Endothelial cell of umbilical vein (primary cell): ENCODE data around the gene SECISBP2. TPM values are rescaled to one million over a fixed set of nuclear protein-coding genes. Genes with fewer than 3 reads are reported as not detected.

ENCODE experiments used
- BruUV-seq: library from RNA; stranded (reverse); fragments of 400-500 nt; replicated peaks from 2 replicates; lab custom pipeline; 2021; lab: Mats Ljungman, UMichigan
- CTCF ChIA-PET: fragments of 300-600, 350-600 bp; sonication (Branson Sonifier 250); formaldehyde crosslinking; loops from one replicate; lab custom pipeline; 2021; ENCODE audit warnings: antibody characterized with exemption, inconsistent platforms; lab: Charles Lee
- POLR2A ChIA-PET: fragments of 300-600, 350-600 bp; sonication (Branson Sonifier 250); formaldehyde crosslinking; loops from one replicate; lab custom pipeline; 2021; ENCODE audit warnings: antibody characterized with exemption, inconsistent platforms; lab: Charles Lee
- DNase-seq: peaks from one replicate; pipeline ENCODE4 v3.0.0-alpha.2; 2011; ENCODE audit warnings: low read depth, low spot score
- FAIRE-seq: peaks from 2 replicates; lab custom pipeline; 2011; peaks lifted over from hg19 to GRCh38; lab: Jason Lieb, UNC
- H2AFZ ChIP-seq: 2 replicates; pipeline ENCODE4 v1.6.0; 2012; ENCODE audit warnings: low read depth, low read length, control low read depth, inconsistent platforms
- H3K27ac ChIP-seq: 2 replicates; pipeline ENCODE4 v1.5.1; 2011; ENCODE audit warnings: low read depth, mild to moderate bottlenecking, control low read depth, low read length, moderate library complexity; ENCODE audit not compliant: insufficient read depth
- H3K27me3 ChIP-seq, 2 experiments: 2 replicates each; pipeline versions ENCODE4 v1.6.0 to v1.6.1; 2011; ENCODE audit warnings: low read length in 2 of 2, mixed read lengths in 1 of 2; ENCODE audit not compliant: control insufficient read depth in 2 of 2, insufficient read depth in 2 of 2
- H3K36me3 ChIP-seq, 2 experiments: 2 replicates in 1 of 2; 3 replicates in 1 of 2; pipeline ENCODE4 v1.5.1; 2011; ENCODE audit warnings: low read length in 2 of 2, mild to moderate bottlenecking in 1 of 2, moderate library complexity in 1 of 2; ENCODE audit not compliant: control insufficient read depth in 2 of 2, insufficient read depth in 2 of 2; ENCODE audit errors: extremely low read depth in 1 of 2
- H3K4me1 ChIP-seq: 3 replicates; pipeline ENCODE4 v1.5.1; 2011; ENCODE audit warnings: mild to moderate bottlenecking, low read length; ENCODE audit not compliant: control insufficient read depth, insufficient read depth; ENCODE audit errors: extremely low read depth
- H3K4me2 ChIP-seq: 2 replicates; pipeline ENCODE4 v1.6.1; 2011; ENCODE audit warnings: low read length, control low read depth, mixed read lengths; ENCODE audit not compliant: insufficient read depth
- H3K4me3 ChIP-seq, 3 experiments: fragments of 200-600 bp in 1 of 3; sonication (generic), shearing (Covaris generic) in 1 of 3; replicated peaks in 1 of 3; 2 replicates each; pipeline ENCODE4 v1.5.1; 2011 to 2016; ENCODE audit warnings: control low read depth in 3 of 3, low read length in 3 of 3, mild to moderate bottlenecking in 2 of 3, inconsistent platforms in 1 of 3, low read depth in 1 of 3, moderate library complexity in 1 of 3; ENCODE audit not compliant: insufficient read depth in 1 of 3
- H3K79me2 ChIP-seq: 2 replicates; pipeline ENCODE4 v1.6.0; 2012; ENCODE audit warnings: low read length, inconsistent platforms; ENCODE audit not compliant: control insufficient read depth, insufficient read depth
- H3K9ac ChIP-seq: replicated peaks from 2 replicates; pipeline ENCODE3; 2011; ENCODE audit warnings: low read length, control low read depth; ENCODE audit not compliant: insufficient read depth; ENCODE audit errors: extremely low read depth
- H3K9me1 ChIP-seq: replicated peaks from 3 replicates; pipeline ENCODE4 v1.6.0; 2011; ENCODE audit warnings: mild to moderate bottlenecking, low read length; ENCODE audit not compliant: control insufficient read depth, insufficient read depth; ENCODE audit errors: extremely low read depth
- H3K9me3 ChIP-seq: replicated peaks from 2 replicates; pipeline ENCODE4 v1.5.1; 2012; ENCODE audit warnings: low read length, inconsistent platforms; ENCODE audit not compliant: control insufficient read depth, insufficient read depth
- H4K20me1 ChIP-seq: replicated peaks from 2 replicates; pipeline ENCODE3; 2011; ENCODE audit warnings: mild to moderate bottlenecking, low read length; ENCODE audit not compliant: control insufficient read depth, insufficient read depth; ENCODE audit errors: extremely low read depth
- CTCF ChIP-seq, 2 donors: IDR thresholded peaks; 1 replicate in 1 of 2; 2 replicates in 1 of 2; pipeline ENCODE4 v1.5.1; 2011; ENCODE audit warnings: low read length in 2 of 2, mild to moderate bottlenecking in 2 of 2, moderate library complexity in 2 of 2, control low read depth in 1 of 2, inconsistent platforms in 1 of 2, low read depth in 1 of 2; ENCODE audit not compliant: insufficient read depth in 1 of 2; ENCODE audit errors: extremely low read depth in 1 of 2
- EZH2 ChIP-seq: IDR thresholded peaks from 2 replicates; pipeline ENCODE4 v1.6.1; 2012; ENCODE audit warnings: borderline replicate concordance, low read depth, mild to moderate bottlenecking, moderate library complexity, low read length, inconsistent platforms; ENCODE audit not compliant: severe bottlenecking
- FOS ChIP-seq: IDR thresholded peaks from 2 replicates; pipeline ENCODE4 v1.6.1; 2011; ENCODE audit warnings: mild to moderate bottlenecking, low read length, moderate library complexity, borderline replicate concordance; ENCODE audit not compliant: insufficient read depth
- GATA2 ChIP-seq: IDR thresholded peaks from 2 replicates; pipeline ENCODE4 v1.7.0; 2011; ENCODE audit warnings: low read depth, mild to moderate bottlenecking, moderate library complexity, mixed read lengths, low read length; ENCODE audit not compliant: insufficient read length, insufficient read depth
- JUN ChIP-seq: IDR thresholded peaks from 2 replicates; pipeline ENCODE4 v1.6.1; 2011; ENCODE audit warnings: borderline replicate concordance, low read depth; ENCODE audit not compliant: insufficient read length, insufficient read depth
- MAX ChIP-seq: IDR thresholded peaks from 2 replicates; pipeline ENCODE4 v1.6.1; 2011; ENCODE audit not compliant: insufficient read depth, insufficient read length
- MYC ChIP-seq: IDR thresholded peaks from one replicate; pipeline ENCODE4 v1.6.1; 2011; ENCODE audit warnings: mild to moderate bottlenecking, low read depth, low read length
- POLR2A ChIP-seq: IDR thresholded peaks from 2 replicates; pipeline ENCODE4 v1.6.1; 2012; ENCODE audit warnings: low read depth, mild to moderate bottlenecking, control low read depth, low read length
- POLR2AphosphoS5 ChIP-seq: IDR thresholded peaks from 2 replicates; pipeline ENCODE4 v1.6.1; 2012; ENCODE audit warnings: low read depth, mild to moderate bottlenecking, control low read depth, low read length, moderate library complexity; ENCODE audit not compliant: insufficient read depth
- dilution Hi-C: fragments of 300-500 bp; cut with MboI; formaldehyde crosslinking; loops from one replicate; pipeline ENCODE4 v1.15.0; 2019; ENCODE audit warnings: low sequenced_read_pairs; ENCODE audit not compliant: extremely low pct_ligation_motif_present
- intact Hi-C: fragments of 100-400 bp; cut with micrococcal nuclease; formaldehyde crosslinking; loops from one replicate; pipeline ENCODE4 v1.10.0; 2022
- polyA plus RNA-seq, 4 experiments: library from polyadenylated mRNA; depleted of rRNA in 3 of 4; stranded (reverse) in 3 of 4; unstranded in 1 of 4; fragments of >200 nt; gene quantifications; 2 replicates each; pipeline versions ENCODE4 v1.2.1 to v1.2.3, GENCODE V29; 2011 to 2012; ENCODE audit warnings: missing spikeins in 1 of 4
- total RNA-seq: library from RNA; stranded (reverse); gene quantifications from 2 replicates; pipeline ENCODE4 v1.2.3, GENCODE V29; 2021

Gene SECISBP2
- total and polyA plus RNA-seq, 2 donors (not counting 3 experiments of a cell fraction or from before 2014, with no cell fraction given): 22.7 to 36.3 TPM

GRCh38 chr9:89358985-89359384 is 40.7 kb downstream of the SECISBP2 start:
- peaks cover 7% of the 10 kb centered on the region for H3K4me1 ChIP-seq

GRCh38 chr9:89359751-89360261 is 41.5 kb downstream of the SECISBP2 start:
- POLR2A ChIA-PET: no interaction called here
- no peak overlapping the region for H3K4me3 ChIP-seq
- H3K27ac ChIP-seq: no peak overlapping the region
- no peaks in the 10 kb centered on the region for H3K9me3 ChIP-seq
- H3K27me3 ChIP-seq: no peaks in the 10 kb centered on the region
- H3K9me1 ChIP-seq: no peaks in the 10 kb centered on the region
- no TSS peak for BruUV-seq
- no peaks in the 10 kb centered on the region for H4K20me1 ChIP-seq
- no peak overlapping the region for H2AFZ ChIP-seq
- DNase-seq (peak; percentile 39), FAIRE-seq (peak; percentile 59)
- TF ChIP-seq MYC: no peak
- TF ChIP-seq MAX: no peak
- no peak for TF ChIP-seq GATA2
- TF ChIP-seq POLR2AphosphoS5: no peak
- no peak for TF ChIP-seq JUN
- TF ChIP-seq POLR2A: no peak
- TF ChIP-seq FOS: no peak
- no peak for TF ChIP-seq EZH2
- TF ChIP-seq CTCF (IDR thresholded peaks at IDR 0.05; ENCODE audit: extremely low read depth in 1 of 2, insufficient read depth in 1 of 2, low read depth in 1 of 2, low read length in 2 of 2): no peak
- peaks cover 7% of the 10 kb centered on the region for H3K4me1 ChIP-seq
- H3K4me2 ChIP-seq: no peak overlapping the region
- CTCF ChIA-PET: interaction anchor here (0.9 to 6.5 kb wide), 4 partner anchors 35 to 216 kb away, joined by 3 to 62 read pairs (median 6); partner anchors contain the start of gene SECISBP2
- dilution Hi-C loops: no loop called here
- H3K79me2 ChIP-seq: no peaks in the 10 kb centered on the region
- intact Hi-C loops: no loop called here
- H3K9ac ChIP-seq: no peak overlapping the region
- H3K36me3 ChIP-seq: peaks cover 9 to 28% of the 10 kb centered on the region in 2 experiments

More at GRCh38 chr9:89358985-89359384, 40.7 kb downstream of the SECISBP2 start:
- Histone ChIP-seq H3K9me3 (no peaks in the 10 kb centered on the region), H3K4me3 (no peak overlapping the region), H3K9me1 (no peaks in the 10 kb centered on the region), H3K79me2 (no peaks in the 10 kb centered on the region), H3K9ac (no peak overlapping the region), H3K36me3 (peaks cover 9 to 33% of the 10 kb centered on the region in 2 experiments), H3K27me3 (no peaks in the 10 kb centered on the region), H4K20me1 (no peaks in the 10 kb centered on the region), H2AFZ (no peak overlapping the region), H3K4me2 (no peak overlapping the region), H3K27ac (no peak overlapping the region)
- dilution Hi-C loops: no loop called here
- FAIRE-seq (no peak), DNase-seq (peak; percentile 28)
- ChIA-PET POLR2A (no interaction called here), CTCF (interaction anchor here (1.9 to 6.5 kb wide), 2 partner anchors 13 to 190 kb away, joined by 6 to 62 read pairs; no protein-coding TSS in a partner anchor)
- no peak for TF ChIP-seq POLR2A
- TF ChIP-seq GATA2: no peak
- no peak for TF ChIP-seq POLR2AphosphoS5
- intact Hi-C loops: no loop called here
- BruUV-seq: TSS peak; percentile 55
